GM19193 (cell line): ENCODE measurements around the gene PDHA1.
A peak's percentile ranks its signal among the peaks of the same experiment; 100 is the strongest.

Source experiments
- POLR2A ChIP-seq: IDR thresholded peaks from 4 replicates; pipeline ENCODE4 v1.6.1; 2011; ENCODE audit not compliant: insufficient read depth, insufficient read length; ENCODE audit errors: extremely low read depth

PDHA1 gene

DNA sequence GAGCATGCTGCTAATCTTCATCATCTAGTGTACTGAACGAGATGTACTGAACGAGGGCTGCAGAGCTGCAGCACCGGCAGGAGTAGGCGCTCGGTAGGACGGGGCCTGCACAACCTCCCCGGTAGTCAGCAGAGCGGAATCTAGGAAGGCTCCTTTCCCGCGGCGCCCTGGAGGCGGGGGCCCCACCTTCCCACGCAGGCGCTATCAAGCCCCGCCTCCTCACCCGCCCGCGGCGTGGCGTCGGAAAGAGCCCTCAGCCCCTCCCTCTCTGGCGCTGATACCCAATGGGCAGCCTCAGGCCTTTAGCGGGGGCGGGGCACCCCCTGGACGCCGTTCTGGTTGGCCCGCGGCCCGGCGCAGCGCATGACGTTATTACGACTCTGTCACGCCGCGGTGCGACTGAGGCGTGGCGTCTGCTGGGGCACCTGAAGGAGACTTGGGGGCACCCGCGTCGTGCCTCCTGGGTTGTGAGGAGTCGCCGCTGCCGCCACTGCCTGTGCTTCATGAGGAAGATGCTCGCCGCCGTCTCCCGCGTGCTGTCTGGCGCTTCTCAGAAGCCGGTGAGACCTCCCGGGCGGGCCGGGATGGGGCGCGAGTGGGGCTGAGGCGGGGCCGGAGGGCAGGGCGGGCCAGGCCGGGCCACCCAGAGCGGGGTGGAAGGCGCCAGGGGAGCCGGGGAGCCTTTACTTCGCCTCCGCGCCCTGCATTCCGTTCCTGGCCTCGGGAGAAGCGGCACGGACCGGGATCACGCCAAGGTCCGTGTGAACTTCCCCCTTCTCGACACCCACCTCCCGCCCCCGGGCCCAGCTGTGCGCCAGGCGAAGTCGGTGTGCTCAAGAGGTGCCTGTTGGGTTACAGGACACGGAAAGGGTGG, at the start of gene PDHA1:
Gene PDHA1, plus strand, starts transcription at position 393 of the 874 bp plus-strand sequence. Its CDS starts 111 bp downstream, at position 504.
- peak; percentile 63 for TF ChIP-seq POLR2A

DNA sequence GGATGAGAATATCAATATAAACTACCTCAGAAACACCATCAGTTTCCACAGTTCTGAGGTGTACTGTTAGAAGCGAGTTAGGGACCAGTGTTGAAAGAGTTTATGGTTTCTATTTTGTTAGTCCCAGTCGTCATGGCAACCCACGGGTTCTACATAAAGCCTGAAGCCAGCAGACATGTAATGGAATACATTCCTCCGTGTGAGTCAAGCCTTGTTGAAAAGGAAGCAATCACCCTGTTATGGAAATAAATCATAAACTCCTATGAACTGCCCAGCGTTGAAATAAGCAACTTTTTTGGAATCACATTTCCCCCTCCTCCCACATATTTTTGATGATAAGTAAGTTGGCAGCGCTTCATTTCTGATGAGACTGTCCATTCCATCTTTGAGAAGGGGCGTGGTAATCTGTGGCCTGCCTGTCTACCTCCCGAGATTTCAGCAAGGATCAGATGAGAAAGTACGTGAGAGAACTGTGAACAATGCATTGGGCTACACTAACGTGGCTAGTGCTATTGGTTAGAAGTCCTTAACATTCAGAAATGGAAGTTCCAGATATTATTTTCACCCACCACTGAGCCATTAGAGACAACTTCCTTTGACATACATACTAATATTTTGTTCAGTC, 40.4 kb upstream of the PDHA1 start:
- TF ChIP-seq POLR2A, result no peak

DNA sequence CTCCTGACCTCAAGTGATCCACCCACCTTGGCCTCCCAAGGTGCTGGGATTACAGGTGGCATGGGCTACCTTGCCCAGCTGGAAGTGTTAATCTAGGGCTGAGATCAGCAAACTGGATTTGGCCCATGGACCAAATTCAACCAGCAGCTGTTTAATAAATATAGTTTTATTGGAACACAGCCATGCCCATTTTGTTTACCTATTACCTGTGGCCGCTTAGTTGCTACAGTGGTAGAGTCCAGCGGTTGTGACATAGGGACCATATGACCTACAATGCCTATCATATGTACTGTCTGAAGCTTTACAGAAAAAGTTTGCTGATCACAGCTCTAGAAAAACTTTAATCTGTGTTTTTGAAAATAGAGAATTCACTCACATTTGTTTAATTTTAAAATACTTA, 17.2 kb upstream of the PDHA1 start:
- TF ChIP-seq POLR2A, result no peak

DNA sequence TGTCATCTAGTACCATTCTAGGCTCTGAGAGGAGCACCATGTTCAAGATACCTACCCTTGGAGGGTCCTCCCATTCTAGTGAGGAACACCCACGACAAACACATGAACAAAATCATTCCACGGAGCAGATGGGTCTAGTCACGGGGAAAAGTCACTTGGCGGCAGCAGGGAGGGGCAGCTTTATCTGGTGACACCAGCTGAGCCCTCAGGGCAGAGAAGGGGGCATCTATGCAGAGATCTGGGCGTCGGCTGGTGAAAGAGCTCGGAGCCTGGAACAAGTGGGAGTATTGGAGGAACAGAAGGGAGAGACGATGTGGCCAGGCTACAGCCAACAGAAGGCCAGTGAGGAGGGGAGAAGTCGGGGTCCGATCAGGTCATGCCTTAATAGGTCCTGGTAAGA, 11.9 kb upstream of the PDHA1 start:
- TF ChIP-seq POLR2A, result no peak

DNA sequence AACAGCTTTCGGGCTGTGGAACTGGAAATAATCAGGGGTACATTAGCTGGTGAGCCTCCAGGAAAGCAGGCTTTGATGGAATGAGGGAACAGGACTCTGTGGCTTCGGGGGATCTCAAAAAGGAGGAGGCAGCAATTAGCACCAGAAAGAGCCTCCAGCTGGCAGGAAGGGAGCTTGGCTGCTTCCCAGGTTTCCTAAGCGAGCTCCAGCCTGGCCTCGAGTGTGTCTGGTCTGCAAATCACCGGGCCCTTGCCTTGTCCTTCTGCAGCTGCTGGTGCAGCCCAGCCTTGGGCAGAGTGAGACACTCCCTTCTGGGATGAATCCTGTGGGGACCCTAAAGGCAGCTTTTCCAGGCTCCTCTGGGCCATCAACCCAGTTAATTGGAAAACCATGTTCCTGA, 10.7 kb upstream of the PDHA1 start:
- no peak for TF ChIP-seq POLR2A

DNA sequence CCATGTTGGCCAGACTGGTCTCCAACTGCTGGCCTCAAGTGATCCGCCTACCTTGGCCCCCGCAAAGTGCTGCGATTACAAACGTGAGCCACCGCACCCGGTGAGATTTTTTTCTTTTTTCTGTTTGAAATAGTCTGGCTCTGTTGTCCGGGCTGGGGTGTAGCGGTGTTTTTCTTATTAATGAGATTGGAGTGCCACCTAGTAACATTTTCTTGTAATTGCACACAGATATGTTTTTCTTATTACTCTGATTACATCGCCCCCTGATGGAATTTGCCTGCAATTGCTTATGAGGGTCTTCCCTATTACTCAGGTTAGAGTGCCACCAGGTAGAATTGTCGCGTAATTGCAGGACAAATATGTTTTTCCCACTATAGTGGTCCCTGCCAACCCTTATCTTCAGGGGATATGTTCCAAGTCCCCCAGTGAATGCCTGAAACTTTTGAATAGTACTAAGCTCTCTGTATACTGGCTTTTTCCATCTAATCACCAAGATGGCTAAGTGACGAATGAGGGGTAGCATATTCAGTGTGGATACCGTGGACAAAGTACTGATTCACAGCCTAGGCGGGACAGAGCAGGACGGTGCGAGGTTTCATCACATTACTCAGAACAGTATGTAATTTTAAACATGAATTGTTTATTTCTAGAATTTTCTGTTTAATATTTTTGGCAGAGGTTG, 8.6 kb upstream of the PDHA1 start:
- no peak for TF ChIP-seq POLR2A

DNA sequence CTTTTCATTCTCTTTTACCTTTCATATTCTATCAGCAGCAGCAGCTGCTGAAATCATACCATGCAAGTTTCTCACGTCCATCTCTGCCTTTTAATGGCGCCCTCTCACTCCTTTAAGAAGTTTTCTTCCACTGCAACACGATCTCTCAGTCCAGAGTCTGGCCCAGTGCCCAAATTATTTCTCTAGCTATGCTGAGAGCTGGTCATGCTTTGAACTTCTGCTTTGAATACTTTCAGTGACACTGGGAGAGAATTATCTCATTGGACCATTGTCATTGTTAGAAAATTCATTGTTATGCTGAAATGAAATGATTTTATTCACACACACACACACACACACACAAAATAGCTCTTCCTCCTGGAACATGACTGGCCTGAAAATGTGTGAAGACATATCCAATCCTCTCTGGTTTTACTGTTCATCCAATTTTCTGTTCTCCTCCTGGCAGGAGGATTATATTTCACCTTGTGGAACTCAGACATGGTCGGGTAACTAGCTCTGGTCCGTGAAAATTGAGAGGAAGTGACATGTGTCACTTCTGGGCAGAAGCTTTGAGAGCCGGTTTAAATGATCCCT, 1.3 kb upstream of the PDHA1 start:
- TF ChIP-seq POLR2A, result no peak

DNA sequence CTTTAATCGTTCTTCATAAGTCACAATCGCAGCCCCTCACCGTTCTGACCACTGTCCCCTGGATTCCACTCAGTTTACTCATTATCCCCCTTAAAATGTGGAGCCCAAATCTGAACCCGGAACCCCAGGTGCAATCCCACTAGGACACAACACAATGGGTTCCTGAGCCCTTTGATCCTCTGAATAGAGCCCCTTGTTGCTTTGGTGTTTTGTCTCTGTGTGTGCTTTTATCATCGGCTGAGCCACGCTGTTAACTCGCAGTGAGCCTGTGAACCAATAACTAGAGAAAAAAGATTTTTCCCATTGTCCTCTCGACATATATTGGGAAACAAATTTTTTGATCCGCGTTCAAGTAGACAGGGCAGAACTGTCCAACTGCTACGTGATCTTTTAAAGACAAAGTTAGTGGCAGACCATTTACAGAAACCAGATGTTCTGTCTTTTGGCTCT, 617 bp upstream of the PDHA1 start:
- TF ChIP-seq POLR2A, result no peak

DNA sequence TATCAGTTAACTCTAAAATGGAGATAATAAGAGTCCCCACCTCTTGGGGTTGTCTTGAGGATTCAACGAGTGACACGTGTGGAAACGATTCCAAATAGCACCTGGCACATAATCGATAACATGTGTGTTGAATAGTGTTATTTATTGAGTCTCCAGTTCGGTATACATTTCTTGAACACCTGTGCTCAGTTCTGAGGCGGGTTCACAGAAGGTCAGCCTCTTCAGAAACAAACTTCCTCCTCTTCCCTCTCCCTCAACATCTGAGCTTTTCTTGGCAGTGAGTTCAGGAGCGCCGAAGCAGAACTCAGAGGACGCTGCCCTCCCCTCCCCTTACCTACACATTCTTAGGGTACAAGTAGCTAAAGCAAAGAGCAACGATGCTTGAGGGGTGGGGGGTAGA, 934 bp downstream of the PDHA1 start:
- TF ChIP-seq POLR2A, result no peak

DNA sequence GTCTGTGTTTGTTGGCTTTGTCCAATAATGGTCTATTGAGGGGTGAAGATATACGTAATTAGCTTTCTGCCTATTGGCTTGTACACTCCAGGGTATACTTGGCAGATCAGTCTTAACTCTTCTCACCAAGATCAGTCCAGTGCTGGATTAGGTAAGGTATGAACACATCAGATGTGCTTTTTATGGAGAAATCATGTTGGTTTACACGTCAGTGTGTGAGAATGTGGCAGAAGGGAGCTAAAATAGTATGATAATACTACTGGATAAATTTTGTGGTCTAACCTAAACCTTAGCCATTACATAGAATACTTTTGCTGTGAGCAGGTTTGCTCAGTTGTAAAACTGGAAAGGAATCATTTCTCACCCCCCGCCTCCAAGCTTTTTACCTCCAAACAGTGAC, 4.2 kb downstream of the PDHA1 start:
- no peak for TF ChIP-seq POLR2A

DNA sequence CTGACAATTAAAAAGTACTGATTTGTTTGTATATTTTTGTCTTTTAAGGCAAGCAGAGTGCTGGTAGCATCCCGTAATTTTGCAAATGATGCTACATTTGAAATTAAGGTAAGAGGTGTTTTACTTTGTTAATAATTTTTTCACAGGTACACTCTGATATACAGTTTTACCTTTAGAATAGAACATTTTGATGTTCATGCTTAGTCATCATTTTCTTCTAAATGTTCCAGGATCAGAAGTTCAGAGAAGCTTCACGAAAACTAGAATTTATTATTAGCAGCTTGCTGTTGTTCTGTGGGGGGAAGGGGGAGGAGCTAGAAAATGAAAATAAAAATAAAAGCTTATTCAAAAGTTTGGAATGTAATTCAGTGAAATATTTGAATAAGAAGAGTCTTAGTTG, 5.5 kb downstream of the PDHA1 start:
- TF ChIP-seq POLR2A, result no peak

DNA sequence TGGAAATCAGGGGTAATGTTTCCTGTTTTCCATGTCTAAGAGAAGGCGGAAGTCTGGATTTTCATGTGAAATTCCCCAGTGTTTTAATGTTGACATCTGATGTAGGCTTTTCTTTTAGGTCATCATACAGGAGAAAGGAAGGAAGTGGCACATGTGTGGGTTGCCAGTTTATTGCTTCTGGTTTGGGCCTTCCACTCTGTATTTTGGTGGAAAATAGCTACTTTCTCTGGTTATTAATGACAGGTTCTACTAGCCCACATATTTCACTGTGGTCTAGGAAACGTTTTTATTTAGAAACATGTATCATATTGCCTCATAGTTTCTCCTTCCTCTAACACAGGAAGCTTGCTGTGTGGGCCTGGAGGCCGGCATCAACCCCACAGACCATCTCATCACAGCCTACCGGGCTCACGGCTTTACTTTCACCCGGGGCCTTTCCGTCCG, 7.2 kb downstream of the PDHA1 start:
- TF ChIP-seq POLR2A, result no peak

DNA sequence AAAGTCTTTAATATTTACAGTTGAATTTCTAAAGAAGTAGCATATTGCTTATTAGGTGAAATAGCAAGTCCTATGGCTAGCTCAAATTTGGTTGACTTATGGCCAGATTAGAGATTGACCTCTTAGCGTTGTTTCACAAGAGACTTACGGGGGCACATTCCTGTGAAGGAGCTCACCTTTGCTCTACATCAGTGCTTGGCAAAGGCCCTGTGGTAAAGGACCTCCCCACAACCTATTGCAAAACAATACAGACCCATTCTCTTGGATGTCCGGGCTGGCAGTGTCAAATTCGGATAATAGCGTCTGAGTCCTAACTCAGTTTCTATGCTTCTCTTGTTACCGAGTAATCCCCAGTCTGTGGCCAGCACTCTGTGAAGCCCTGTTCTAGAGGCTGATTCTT, 10.9 kb downstream of the PDHA1 start:
- TF ChIP-seq POLR2A, result no peak

DNA sequence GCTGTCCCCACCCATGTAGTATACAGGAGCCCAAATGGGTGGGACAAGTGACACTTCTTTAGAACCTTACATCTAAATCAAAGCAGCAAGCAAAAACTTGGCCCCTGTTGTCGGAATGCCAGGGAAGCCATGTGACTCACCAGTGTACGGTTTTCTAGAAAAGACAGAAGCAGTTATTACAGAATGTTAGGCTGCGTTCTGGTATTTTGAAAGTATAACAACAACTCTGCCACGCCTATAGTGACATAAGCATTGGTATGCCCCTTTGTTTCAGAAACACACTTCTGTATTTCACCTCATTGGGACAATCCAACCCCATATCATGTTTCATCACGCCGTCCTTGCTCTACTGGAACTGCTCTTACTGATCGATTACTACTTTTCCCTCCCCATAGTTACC, 14.8 kb downstream of the PDHA1 start:
- TF ChIP-seq POLR2A, result no peak

DNA sequence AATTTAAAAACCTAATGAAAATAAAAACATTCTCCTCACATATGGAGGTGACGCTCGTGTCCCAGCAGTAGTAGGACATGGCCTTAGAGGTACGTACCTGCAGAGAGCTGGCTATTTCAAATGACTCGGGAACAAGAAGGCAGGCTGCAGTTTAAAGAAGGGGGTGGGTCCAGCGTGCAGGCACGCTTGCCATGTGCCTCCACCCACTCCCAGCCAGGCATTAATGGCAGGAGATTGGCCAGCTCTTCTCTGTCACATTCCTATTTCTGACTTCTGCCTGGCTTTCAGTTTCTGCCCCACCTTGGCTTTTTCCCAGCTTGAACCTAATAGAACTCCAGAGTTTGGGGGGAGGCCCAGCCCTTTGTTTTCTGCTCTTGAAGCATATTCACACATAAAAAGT, 17.2 kb downstream of the PDHA1 start:
- no peak for TF ChIP-seq POLR2A
